ENCODE measurements around the gene PFN3.
"Not testable (repeated sequence)": the region's sequence is repeated elsewhere in the genome, so short reads cannot be mapped to it uniquely, and the experiment has no call there.

The PFN3 gene

DNA sequence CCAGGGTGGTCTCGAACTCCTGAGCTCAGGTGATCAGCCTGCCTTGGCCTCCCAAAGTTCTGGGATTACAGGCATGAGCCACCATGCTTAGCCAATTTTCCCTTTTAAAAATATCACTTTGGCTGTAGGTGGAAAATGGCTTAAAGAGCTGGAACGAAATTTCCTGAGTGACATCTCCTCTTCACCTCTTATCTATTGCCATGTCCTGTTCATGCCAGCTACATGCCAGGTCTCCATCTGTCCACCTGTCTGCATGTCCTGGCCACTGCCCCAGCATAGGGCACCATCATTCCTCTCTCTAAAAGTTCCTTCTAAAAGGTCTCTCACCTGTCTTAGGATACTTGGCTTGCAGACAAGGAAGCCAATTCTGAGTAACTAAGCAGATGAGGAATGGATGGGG, 23.2 kb upstream of the PFN3 start:
- Histone ChIP-seq H3K27ac (replicated peaks) (no peak overlapping the region), H3K27me3 (ENCODE audit: insufficient read depth, poor library complexity, severe bottlenecking) (no peaks in the 10 kb centered on the region), H3K4me3 (replicated peaks; ENCODE audit: insufficient read depth, low read length) (no peak overlapping the region)
- no peak for TF ChIP-seq POLR2AphosphoS5 (IDR thresholded peaks at IDR 0.05; ENCODE audit: low read depth)
- TF ChIP-seq SPI1 (IDR thresholded peaks at IDR 0.05; ENCODE audit: borderline replicate concordance, low read depth): no peak
- TF ChIP-seq, protein P1, sequence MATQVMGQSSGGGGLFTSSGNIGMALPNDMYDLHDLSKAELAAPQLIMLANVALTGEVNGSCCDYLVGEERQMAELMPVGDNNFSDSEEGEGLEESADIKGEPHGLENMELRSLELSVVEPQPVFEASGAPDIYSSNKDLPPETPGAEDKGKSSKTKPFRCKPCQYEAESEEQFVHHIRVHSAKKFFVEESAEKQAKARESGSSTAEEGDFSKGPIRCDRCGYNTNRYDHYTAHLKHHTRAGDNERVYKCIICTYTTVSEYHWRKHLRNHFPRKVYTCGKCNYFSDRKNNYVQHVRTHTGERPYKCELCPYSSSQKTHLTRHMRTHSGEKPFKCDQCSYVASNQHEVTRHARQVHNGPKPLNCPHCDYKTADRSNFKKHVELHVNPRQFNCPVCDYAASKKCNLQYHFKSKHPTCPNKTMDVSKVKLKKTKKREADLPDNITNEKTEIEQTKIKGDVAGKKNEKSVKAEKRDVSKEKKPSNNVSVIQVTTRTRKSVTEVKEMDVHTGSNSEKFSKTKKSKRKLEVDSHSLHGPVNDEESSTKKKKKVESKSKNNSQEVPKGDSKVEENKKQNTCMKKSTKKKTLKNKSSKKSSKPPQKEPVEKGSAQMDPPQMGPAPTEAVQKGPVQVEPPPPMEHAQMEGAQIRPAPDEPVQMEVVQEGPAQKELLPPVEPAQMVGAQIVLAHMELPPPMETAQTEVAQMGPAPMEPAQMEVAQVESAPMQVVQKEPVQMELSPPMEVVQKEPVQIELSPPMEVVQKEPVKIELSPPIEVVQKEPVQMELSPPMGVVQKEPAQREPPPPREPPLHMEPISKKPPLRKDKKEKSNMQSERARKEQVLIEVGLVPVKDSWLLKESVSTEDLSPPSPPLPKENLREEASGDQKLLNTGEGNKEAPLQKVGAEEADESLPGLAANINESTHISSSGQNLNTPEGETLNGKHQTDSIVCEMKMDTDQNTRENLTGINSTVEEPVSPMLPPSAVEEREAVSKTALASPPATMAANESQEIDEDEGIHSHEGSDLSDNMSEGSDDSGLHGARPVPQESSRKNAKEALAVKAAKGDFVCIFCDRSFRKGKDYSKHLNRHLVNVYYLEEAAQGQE (IDR thresholded peaks at IDR 0.05; ENCODE audit: insufficient replicate concordance, low read depth): no peak
- no peak for TF ChIP-seq GABPA (IDR thresholded peaks at IDR 0.05; ENCODE audit: low read depth)
- TF ChIP-seq, protein P2, sequence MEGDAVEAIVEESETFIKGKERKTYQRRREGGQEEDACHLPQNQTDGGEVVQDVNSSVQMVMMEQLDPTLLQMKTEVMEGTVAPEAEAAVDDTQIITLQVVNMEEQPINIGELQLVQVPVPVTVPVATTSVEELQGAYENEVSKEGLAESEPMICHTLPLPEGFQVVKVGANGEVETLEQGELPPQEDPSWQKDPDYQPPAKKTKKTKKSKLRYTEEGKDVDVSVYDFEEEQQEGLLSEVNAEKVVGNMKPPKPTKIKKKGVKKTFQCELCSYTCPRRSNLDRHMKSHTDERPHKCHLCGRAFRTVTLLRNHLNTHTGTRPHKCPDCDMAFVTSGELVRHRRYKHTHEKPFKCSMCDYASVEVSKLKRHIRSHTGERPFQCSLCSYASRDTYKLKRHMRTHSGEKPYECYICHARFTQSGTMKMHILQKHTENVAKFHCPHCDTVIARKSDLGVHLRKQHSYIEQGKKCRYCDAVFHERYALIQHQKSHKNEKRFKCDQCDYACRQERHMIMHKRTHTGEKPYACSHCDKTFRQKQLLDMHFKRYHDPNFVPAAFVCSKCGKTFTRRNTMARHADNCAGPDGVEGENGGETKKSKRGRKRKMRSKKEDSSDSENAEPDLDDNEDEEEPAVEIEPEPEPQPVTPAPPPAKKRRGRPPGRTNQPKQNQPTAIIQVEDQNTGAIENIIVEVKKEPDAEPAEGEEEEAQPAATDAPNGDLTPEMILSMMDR (IDR thresholded peaks at IDR 0.05; ENCODE audit: insufficient read depth, low read length): no peak
- DNase-seq (ENCODE audit: low read depth in 1 of 2, low spot score in 1 of 2): no peak

DNA sequence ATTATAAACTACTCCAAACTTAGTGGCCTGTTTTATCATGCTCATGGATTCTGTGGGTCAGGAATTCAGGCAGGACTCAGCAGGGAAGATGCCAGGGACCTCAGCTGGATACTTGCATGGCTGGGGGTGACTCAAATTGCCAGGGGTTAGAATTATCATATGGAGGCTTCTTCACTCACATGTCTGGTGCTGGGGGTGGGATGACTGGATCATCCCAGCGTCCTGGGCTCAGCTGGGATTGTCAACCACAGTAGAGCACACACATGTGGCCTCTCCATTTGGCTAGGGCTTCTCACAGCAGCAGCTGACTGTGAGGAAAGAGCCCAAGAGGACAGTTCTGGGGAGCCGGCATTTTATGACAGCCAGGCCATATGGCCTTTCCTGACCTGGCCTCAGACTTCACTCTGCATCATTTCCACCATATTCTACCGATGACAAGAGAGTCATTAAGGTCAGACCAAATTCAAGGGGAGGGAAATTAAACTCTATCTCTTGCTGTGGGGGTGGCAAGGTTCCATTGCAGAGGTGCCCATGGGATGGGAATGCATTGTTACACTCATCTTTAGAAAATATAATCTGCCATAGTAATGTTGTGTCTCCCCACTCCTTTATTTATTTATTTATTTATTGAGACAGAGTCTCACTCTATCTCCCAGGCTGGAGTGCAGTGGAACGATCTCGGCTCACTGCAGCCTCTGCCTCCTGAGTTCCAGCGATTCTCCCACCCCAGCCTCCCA, 20.8 kb upstream of the PFN3 start:
- TF ChIP-seq, protein P1 (IDR thresholded peaks at IDR 0.05; ENCODE audit: insufficient replicate concordance, low read depth): no peak
- TF ChIP-seq GABPA (IDR thresholded peaks at IDR 0.05; ENCODE audit: low read depth): no peak
- TF ChIP-seq, protein P2 (IDR thresholded peaks at IDR 0.05; ENCODE audit: insufficient read depth, low read length): no peak
- TF ChIP-seq POLR2AphosphoS5 (IDR thresholded peaks at IDR 0.05; ENCODE audit: low read depth): no peak
- TF ChIP-seq SPI1 (IDR thresholded peaks at IDR 0.05; ENCODE audit: borderline replicate concordance, low read depth): no peak
- no peak for DNase-seq (ENCODE audit: low read depth in 1 of 2, low spot score in 1 of 2)
- H3K27me3 ChIP-seq (ENCODE audit: insufficient read depth, poor library complexity, severe bottlenecking): no peaks in the 10 kb centered on the region
- H3K27ac ChIP-seq (replicated peaks): no peak overlapping the region
- H3K4me3 ChIP-seq (replicated peaks; ENCODE audit: insufficient read depth, low read length): no peak overlapping the region

DNA sequence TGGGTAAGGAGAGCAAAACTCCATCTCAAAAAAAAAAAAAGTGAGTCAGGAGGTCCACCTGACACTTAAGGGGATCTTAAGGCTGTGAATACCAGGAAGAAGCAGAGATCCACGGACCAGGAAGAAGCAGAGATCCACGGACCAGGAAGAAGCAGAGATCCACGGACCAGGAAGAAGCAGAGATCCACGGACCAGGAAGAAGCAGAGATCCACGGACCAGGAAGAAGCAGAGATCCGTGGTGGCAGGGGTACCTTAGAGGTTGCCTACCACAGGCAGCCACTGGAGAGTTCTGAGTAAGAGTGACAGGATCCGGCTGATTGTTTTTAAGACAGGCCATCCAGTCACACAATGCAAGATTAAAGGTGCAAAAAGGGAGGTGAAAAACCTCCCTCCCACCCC, 20.0 kb upstream of the PFN3 start:
- H3K27ac ChIP-seq (replicated peaks); H3K4me3 ChIP-seq (replicated peaks; ENCODE audit: insufficient read depth, low read length); DNase-seq (ENCODE audit: low read depth in 1 of 2, low spot score in 1 of 2); H3K27me3 ChIP-seq (ENCODE audit: insufficient read depth, poor library complexity, severe bottlenecking): not testable (repeated sequence)

DNA sequence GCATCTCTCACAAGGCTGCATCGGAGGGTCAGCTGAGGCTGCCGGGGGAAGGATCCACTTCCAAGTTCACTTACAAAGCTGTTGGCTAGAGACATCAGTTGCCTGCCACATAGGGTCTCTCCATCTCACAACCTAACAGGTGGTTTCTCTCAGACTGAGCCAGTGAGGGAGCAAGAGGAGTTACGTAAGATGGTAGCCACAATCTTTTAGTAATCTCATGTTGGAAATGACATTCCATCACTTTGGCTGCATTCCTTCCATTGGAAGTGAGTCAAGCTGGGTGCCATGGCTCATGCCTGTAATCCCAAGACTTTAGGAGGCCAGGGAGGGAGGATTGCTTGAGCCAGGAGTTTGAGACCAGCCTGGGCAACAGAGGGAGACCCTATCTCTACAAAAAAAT, 18.6 kb upstream of the PFN3 start:
- Histone ChIP-seq H3K27me3 (ENCODE audit: insufficient read depth, poor library complexity, severe bottlenecking) (no peaks in the 10 kb centered on the region), H3K27ac (replicated peaks) (no peak overlapping the region), H3K4me3 (replicated peaks; ENCODE audit: insufficient read depth, low read length) (no peak overlapping the region)
- peak in 1 of 2 experiments; percentile 52 for DNase-seq (ENCODE audit: low read depth in 1 of 2, low spot score in 1 of 2)
- TF ChIP-seq GABPA (IDR thresholded peaks at IDR 0.05; ENCODE audit: low read depth) (no peak), POLR2AphosphoS5 (IDR thresholded peaks at IDR 0.05; ENCODE audit: low read depth) (no peak), SPI1 (IDR thresholded peaks at IDR 0.05; ENCODE audit: borderline replicate concordance, low read depth) (no peak)
- TF ChIP-seq, protein P2 (IDR thresholded peaks at IDR 0.05; ENCODE audit: insufficient read depth, low read length): no peak
- TF ChIP-seq, protein P1 (IDR thresholded peaks at IDR 0.05; ENCODE audit: insufficient replicate concordance, low read depth): no peak
